Fibroblast of skin of right quadriceps (primary cell): ENCODE measurements around the gene TATDN2.
"Not testable (repeated sequence)": the region's sequence is repeated elsewhere in the genome, so short reads cannot be mapped to it uniquely, and the experiment has no call there.

Experiments
- DNase-seq: peaks from one replicate; pipeline ENCODE4 v3.0.0-alpha.2; 2013

The TATDN2 gene

GRCh38 chr3:10272476-10272875 lies 24.2 kb downstream of the TATDN2 start:
- not testable (repeated sequence) for DNase-seq

- no peak for DNase-seq
These were observed 24.7 kb downstream of the TATDN2 start for GRCh38 chr3:10272977-10273376.

- DNase-seq: no peak
These were observed 25.5 kb downstream of the TATDN2 start for GRCh38 chr3:10273702-10274305.

- DNase-seq: no peak
These were observed 26.3 kb downstream of the TATDN2 start for GRCh38 chr3:10274601-10275000.

- no peak for DNase-seq
These were observed 28.9 kb downstream of the TATDN2 start for GRCh38 chr3:10277115-10277625.

GRCh38 chr3:10278501-10278900 lies 30.2 kb downstream of the TATDN2 start:
- DNase-seq: no peak

- no peak for DNase-seq
These were observed 31.3 kb downstream of the TATDN2 start for GRCh38 chr3:10279384-10280176.

GRCh38 chr3:10280177-10280529 lies 31.9 kb downstream of the TATDN2 start:
- no peak for DNase-seq

GRCh38 chr3:10280571-10280970 lies 32.3 kb downstream of the TATDN2 start:
- no peak for DNase-seq

- DNase-seq: peak; percentile 56
These were observed 33.7 kb downstream of the TATDN2 start for GRCh38 chr3:10281951-10282350.

- DNase-seq: no peak
These were observed 35.4 kb downstream of the TATDN2 start for GRCh38 chr3:10283638-10284037.

GRCh38 chr3:10284496-10284895 lies 36.2 kb downstream of the TATDN2 start:
- DNase-seq: no peak

- DNase-seq: no peak
These were observed 37.2 kb downstream of the TATDN2 start for GRCh38 chr3:10285272-10286132.

- no peak for DNase-seq
These were observed 37.9 kb downstream of the TATDN2 start for GRCh38 chr3:10286133-10286524.

GRCh38 chr3:10286596-10287295 lies 38.5 kb downstream of the TATDN2 start:
- peak; percentile 87 for DNase-seq

GRCh38 chr3:10287936-10288574 lies 39.8 kb downstream of the TATDN2 start:
- no peak for DNase-seq

- no peak for DNase-seq
These were observed 40.3 kb downstream of the TATDN2 start for GRCh38 chr3:10288575-10288960.

GRCh38 chr3:10289077-10289476 lies 40.8 kb downstream of the TATDN2 start:
- DNase-seq: no peak

GRCh38 chr3:10289787-10290355 lies 41.6 kb downstream of the TATDN2 start:
- no peak for DNase-seq

- no peak for DNase-seq
These were observed 42.4 kb downstream of the TATDN2 start for GRCh38 chr3:10290481-10291176.

GRCh38 chr3:10291641-10292040 lies 43.4 kb downstream of the TATDN2 start:
- DNase-seq: no peak
